Cardiac muscle cell (in vitro differentiated cells and primary cell): Measurements from ENCODE around the gene ANKRD17. TPM values are rescaled to one million over a fixed set of nuclear protein-coding genes. Genes with fewer than 3 reads are reported as not detected.

Experiments
- DNase-seq, 2 donors: peaks; one replicate each; pipeline versions ENCODE4 v3.0.0 to v3.0.0-alpha.2; 2010 to 2017; ENCODE audit warnings: low read depth in 1 of 2, low spot score in 1 of 2
- H3K27ac ChIP-seq: fragments of 200-600 bp; sonication (generic); 2 replicates; pipeline ENCODE4 v1.5.1; 2016
- H3K27me3 ChIP-seq: fragments of 200-600 bp; sonication (generic); 2 replicates; pipeline ENCODE4 v1.6.0; 2016; ENCODE audit warnings: control low read depth
- H3K36me3 ChIP-seq: fragments of 200-600 bp; sonication (generic); 2 replicates; pipeline ENCODE4 v1.5.1; 2016; ENCODE audit warnings: control low read depth
- H3K4me1 ChIP-seq: fragments of 200-600 bp; sonication (generic); 2 replicates; pipeline ENCODE4 v1.8.1; 2017; ENCODE audit warnings: low read depth, mild to moderate bottlenecking, mixed run types
- H3K4me3 ChIP-seq: fragments of 200-600 bp; sonication (generic); 2 replicates; pipeline ENCODE4 v1.5.1; 2016; ENCODE audit warnings: mild to moderate bottlenecking
- H3K9me3 ChIP-seq: fragments of 200-600 bp; sonication (generic); 2 replicates; pipeline ENCODE4 v1.5.1; 2017; ENCODE audit warnings: low read depth, mild to moderate bottlenecking, control low read depth
- CTCF ChIP-seq: IDR thresholded peaks from 2 replicates; pipeline ENCODE4 v1.5.1; 2012; ENCODE audit warnings: low read depth, mild to moderate bottlenecking, low read length
- polyA plus RNA-seq: library from polyadenylated mRNA; unstranded; fragments of >200 nt; fragmentation: Nextera tagmentation; extraction: Ambion mirVana; gene quantifications from 2 replicates; pipeline ENCODE4 v1.2.1, GENCODE V29; 2016
- total RNA-seq: library from RNA; depleted of rRNA; stranded (reverse); fragments of >200 nt; gene quantifications from 2 replicates; pipeline ENCODE4 v1.2.3, GENCODE V29; 2016

ANKRD17 gene
- total and polyA plus RNA-seq, 2 experiments from 2014 or later = 38.9 to 60.1 TPM

- Histone ChIP-seq H3K4me1 (peaks cover 28% of the 10 kb centered on the region), H3K9me3 (no peaks in the 10 kb centered on the region), H3K27ac (no peak overlapping the region), H3K4me3 (no peak overlapping the region), H3K27me3 (no peaks in the 10 kb centered on the region), H3K36me3 (peaks cover 6% of the 10 kb centered on the region)
- DNase-seq = no peak
- TF ChIP-seq CTCF = no peak
Measured at GRCh38 chr4:73066445-73066844, 192.2 kb downstream of the ANKRD17 start.

GRCh38 chr4:73064536-73064935 lies 194.1 kb downstream of the ANKRD17 start:
- no peak overlapping the region for H3K4me3 ChIP-seq
- no peaks in the 10 kb centered on the region for H3K27me3 ChIP-seq
- H3K4me1 ChIP-seq = peaks cover 22% of the 10 kb centered on the region
- peak in 1 of 2 donors; percentile 29 for DNase-seq
- no peak overlapping the region for H3K27ac ChIP-seq
- TF ChIP-seq CTCF = no peak
- H3K36me3 ChIP-seq = peaks cover 24% of the 10 kb centered on the region
- no peaks in the 10 kb centered on the region for H3K9me3 ChIP-seq

- Histone ChIP-seq H3K27ac (no peak overlapping the region), H3K4me1 (no peaks in the 10 kb centered on the region), H3K4me3 (no peak overlapping the region), H3K9me3 (no peaks in the 10 kb centered on the region), H3K27me3 (no peaks in the 10 kb centered on the region), H3K36me3 (peaks cover 41% of the 10 kb centered on the region)
- no peak for TF ChIP-seq CTCF
- DNase-seq = no peak
Measured at GRCh38 chr4:73055241-73055897, 203.2 kb downstream of the ANKRD17 start.

GRCh38 chr4:73053974-73054480 lies 204.6 kb downstream of the ANKRD17 start:
- Histone ChIP-seq H3K27ac (no peak overlapping the region), H3K4me1 (no peaks in the 10 kb centered on the region), H3K36me3 (peaks cover 29% of the 10 kb centered on the region), H3K4me3 (no peak overlapping the region), H3K9me3 (no peaks in the 10 kb centered on the region), H3K27me3 (no peaks in the 10 kb centered on the region)
- no peak for TF ChIP-seq CTCF
- peak in 1 of 2 donors; percentile 12 for DNase-seq

- DNase-seq = peak in 1 of 2 donors; percentile 10
- Histone ChIP-seq H3K4me3 (no peak overlapping the region), H3K9me3 (no peaks in the 10 kb centered on the region), H3K27ac (no peak overlapping the region), H3K27me3 (no peaks in the 10 kb centered on the region), H3K36me3 (peaks cover 22% of the 10 kb centered on the region), H3K4me1 (no peaks in the 10 kb centered on the region)
- TF ChIP-seq CTCF = no peak
Measured at GRCh38 chr4:73053076-73053475, 205.5 kb downstream of the ANKRD17 start.
